ENCODE results near the gene APEX2. TPM values are rescaled to one million over a fixed set of nuclear protein-coding genes. Genes with fewer than 3 reads are reported as not detected.
"Not testable (repeated sequence)": the region's sequence is repeated elsewhere in the genome, so short reads cannot be mapped to it uniquely, and the experiment has no call there.

Gene APEX2
- total RNA-seq, 1 donor, result 8.8 TPM

- no peak for TF ChIP-seq CTCF (IDR thresholded peaks at IDR 0.05; ENCODE audit: insufficient read depth, low read length)
- no peak overlapping the region for H3K4me3 ChIP-seq (ENCODE audit: low read depth, low read length)
- DNase-seq (ENCODE audit: low read depth), result no peak
Observed at GRCh38 chrX:54979432-54979831, 20.7 kb upstream of the APEX2 start.

GRCh38 chrX:54980334-54980733 lies 19.8 kb upstream of the APEX2 start:
- no peak for DNase-seq (ENCODE audit: low read depth)
- no peak for TF ChIP-seq CTCF (IDR thresholded peaks at IDR 0.05; ENCODE audit: insufficient read depth, low read length)
- H3K4me3 ChIP-seq (ENCODE audit: low read depth, low read length), result no peak overlapping the region

DNA sequence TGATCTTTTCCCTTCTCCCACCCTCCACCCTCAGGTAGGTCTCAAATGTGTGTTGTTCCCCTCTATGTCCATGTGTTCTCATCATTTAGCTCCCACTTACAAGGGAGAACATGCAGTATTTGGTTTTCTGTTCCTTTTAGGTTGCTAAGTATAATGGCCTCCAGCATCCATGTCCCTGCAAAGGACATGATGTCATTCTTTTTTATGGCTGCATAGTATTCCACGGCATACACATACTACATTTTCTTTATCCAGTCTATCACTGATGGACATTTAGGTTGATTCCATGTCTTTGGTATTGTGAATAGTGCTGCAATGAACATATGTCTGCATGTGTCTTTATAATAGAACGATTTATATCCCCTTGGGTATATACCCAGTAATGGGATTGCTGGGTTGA lies 16.9 kb upstream of the APEX2 start:
- not testable (repeated sequence) for DNase-seq (ENCODE audit: low read depth); H3K4me3 ChIP-seq (ENCODE audit: low read depth, low read length)

DNA sequence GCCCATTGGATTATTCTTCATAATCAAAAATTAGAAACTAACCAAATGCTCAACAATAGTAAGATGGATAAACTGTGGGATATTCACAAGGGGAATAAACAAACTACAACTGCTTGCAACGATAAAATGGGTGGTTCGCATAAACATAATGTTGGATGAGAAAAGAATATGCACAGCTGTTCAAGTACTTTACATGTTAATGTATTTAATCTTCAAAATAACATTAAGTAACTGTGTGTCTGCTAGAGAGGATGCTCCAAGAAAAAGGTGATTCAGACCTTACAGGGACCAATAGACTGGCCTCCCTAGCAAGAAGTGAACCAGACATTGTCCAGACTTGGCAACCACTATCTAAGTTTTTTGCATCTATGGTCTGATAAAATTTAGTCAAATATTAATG lies 8.5 kb upstream of the APEX2 start:
- no peak for DNase-seq (ENCODE audit: low read depth)
- H3K4me3 ChIP-seq (ENCODE audit: low read depth, low read length), result no peak overlapping the region
- no peak for TF ChIP-seq CTCF (IDR thresholded peaks at IDR 0.05; ENCODE audit: insufficient read depth, low read length)

- DNase-seq (ENCODE audit: low read depth), result no peak
- no peak overlapping the region for H3K4me3 ChIP-seq (ENCODE audit: low read depth, low read length)
- no peak for TF ChIP-seq CTCF (IDR thresholded peaks at IDR 0.05; ENCODE audit: insufficient read depth, low read length)
Observed at GRCh38 chrX:54992911-54993622, 7.1 kb upstream of the APEX2 start.

- DNase-seq (ENCODE audit: low read depth), result no peak
- no peak for TF ChIP-seq CTCF (IDR thresholded peaks at IDR 0.05; ENCODE audit: insufficient read depth, low read length)
- H3K4me3 ChIP-seq (ENCODE audit: low read depth, low read length), result no peak within 1 kb of the TSS
Observed at GRCh38 chrX:54994099-54994498, 6.1 kb upstream of the APEX2 start, which contains the start of gene PFKFB1. Gene PFKFB1 (minus strand): TSS chrX:54994188. CDS start chrX:54994007, 181 bp downstream.

- no peak for DNase-seq (ENCODE audit: low read depth)
- H3K4me3 ChIP-seq (ENCODE audit: low read depth, low read length), result no peak overlapping the region
- no peak for TF ChIP-seq CTCF (IDR thresholded peaks at IDR 0.05; ENCODE audit: insufficient read depth, low read length)
Observed at GRCh38 chrX:54994668-54995351, 5.4 kb upstream of the APEX2 start.
